SJSA1 (cell line): ENCODE data around the gene RPAP3. TPM values are rescaled to one million over a fixed set of nuclear protein-coding genes. Genes with fewer than 3 reads are reported as not detected.

Experiments used
- total RNA-seq: library from RNA; depleted of rRNA; stranded (reverse); fragments of >200 nt; shearing (Covaris generic); gene quantifications from 2 replicates; pipeline ENCODE4 v1.2.3, GENCODE V29; 2014; rRNA removed

Gene RPAP3
- total RNA-seq, 1 experiment from 2014 or later, result 27.6 TPM

Other genes with a start within 250 kb of the RPAP3 start
- gene ENDOU, start 19.5 kb upstream of the RPAP3 start, total RNA-seq, result not detected in 2 replicates
- 0.38 and 1.1 TPM in 2 replicates for gene RAPGEF3, start 52.9 kb upstream of the RPAP3 start, total RNA-seq
- 3.6 and 4.3 TPM in 2 replicates for gene SLC48A1, start 67.2 kb upstream of the RPAP3 start, total RNA-seq
- 29.7 and 37.5 TPM in 2 replicates for gene HDAC7, start 113.9 kb upstream of the RPAP3 start, total RNA-seq
- 1.4 and 2.5 TPM in 2 replicates for gene VDR, start 199.0 kb upstream of the RPAP3 start, total RNA-seq